Neural cell (in vitro differentiated cells): ENCODE results near the gene GRIA3. TPM values are rescaled to one million over a fixed set of nuclear protein-coding genes. Genes with fewer than 3 reads are reported as not detected.

ENCODE experiments used
- H2AFZ ChIP-seq: fragments of 200-600, 300-800 bp; sonication (generic), shearing (Covaris generic); 2 replicates; pipeline ENCODE4 v1.6.0; 2014; ENCODE audit warnings: low read depth, mild to moderate bottlenecking, antibody characterized with exemption, low read length, moderate library complexity
- H3F3A ChIP-seq: fragments of 200-600 bp; shearing (Covaris generic); 2 replicates; pipeline ENCODE4 v1.6.1; 2016; ENCODE audit warnings: mild to moderate bottlenecking, moderate library complexity, mixed read lengths, antibody characterized with exemption, low read length; ENCODE audit not compliant: insufficient read depth, poor library complexity, severe bottlenecking
- H3K27ac ChIP-seq: fragments of 200-600, 300-800 bp; sonication (generic), shearing (Covaris generic); 2 replicates; pipeline ENCODE4 v1.5.1; 2014; ENCODE audit warnings: mild to moderate bottlenecking, low read length, moderate library complexity
- H3K27me3 ChIP-seq: fragments of 300-800, 200-600 bp; sonication (generic), shearing (Covaris generic); 2 replicates; pipeline ENCODE4 v1.6.0; 2014; ENCODE audit warnings: mild to moderate bottlenecking, low read depth, low read length, moderate library complexity; ENCODE audit not compliant: insufficient read depth
- H3K36me3 ChIP-seq: fragments of 300-800, 200-600 bp; sonication (generic), shearing (Covaris generic); 2 replicates; pipeline ENCODE4 v1.5.1; 2014; ENCODE audit warnings: mild to moderate bottlenecking, antibody characterized with exemption, low read length, moderate library complexity; ENCODE audit not compliant: insufficient read depth
- H3K4me2 ChIP-seq: fragments of 300-800, 200-600 bp; sonication (generic), shearing (Covaris generic); 2 replicates; pipeline ENCODE4 v1.6.0; 2014; ENCODE audit warnings: mild to moderate bottlenecking, low read length
- H3K4me3 ChIP-seq: fragments of 300-800, 200-600 bp; sonication (generic), shearing (Covaris generic); 2 replicates; pipeline ENCODE4 v1.5.1; 2014; ENCODE audit warnings: mild to moderate bottlenecking, low read length, moderate library complexity
- H3K79me2 ChIP-seq: fragments of 200-600 bp; shearing (Covaris generic); replicated peaks from 2 replicates; pipeline ENCODE4 v1.6.0; 2014; ENCODE audit warnings: mild to moderate bottlenecking, low read length, moderate library complexity; ENCODE audit not compliant: insufficient read depth
- H3K9ac ChIP-seq: fragments of 300-800, 200-600 bp; sonication (generic), shearing (Covaris generic); 2 replicates; pipeline ENCODE4 v1.6.1; 2016; ENCODE audit warnings: mild to moderate bottlenecking, low read length, mixed read lengths
- H3K9me2 ChIP-seq: fragments of 200-600 bp; shearing (Covaris generic); 2 replicates; pipeline ENCODE4 v1.6.1; 2016; ENCODE audit warnings: mild to moderate bottlenecking, low read length, mixed read lengths; ENCODE audit not compliant: insufficient read depth
- H3K9me3 ChIP-seq: fragments of 200-600, 300-800 bp; sonication (generic), shearing (Covaris generic); 2 replicates; pipeline ENCODE4 v1.6.1; 2016; ENCODE audit warnings: mild to moderate bottlenecking, mixed run types, low read length, moderate library complexity, mixed read lengths
- H4K20me1 ChIP-seq: fragments of 200-600 bp; shearing (Covaris generic); 2 replicates; pipeline ENCODE4 v1.6.1; 2016; ENCODE audit warnings: mild to moderate bottlenecking, mixed run types; ENCODE audit not compliant: insufficient read depth
- EP300 ChIP-seq: fragments of 450-650 bp; conservative IDR thresholded peaks from 2 replicates; pipeline ENCODE4 v1.6.1; 2014; ENCODE audit warnings: antibody characterized with exemption, mild to moderate bottlenecking, moderate library complexity; ENCODE audit not compliant: poor library complexity, severe bottlenecking
- EZH2 ChIP-seq: fragments of 200-600, 300-800 bp; shearing (Covaris generic), sonication (generic); IDR thresholded peaks from 2 replicates; pipeline ENCODE4 v1.6.1; 2014; ENCODE audit warnings: antibody characterized with exemption, low read length, borderline replicate concordance, mild to moderate bottlenecking; ENCODE audit not compliant: insufficient read depth, poor library complexity, severe bottlenecking
- MXI1 ChIP-seq: fragments of 450-650 bp; conservative IDR thresholded peaks from 2 replicates; pipeline ENCODE4 v1.6.1; 2014; ENCODE audit warnings: antibody characterized with exemption, mild to moderate bottlenecking; ENCODE audit not compliant: poor library complexity, severe bottlenecking
- POLR2AphosphoS5 ChIP-seq: IDR thresholded peaks from 2 replicates; pipeline ENCODE4 v1.6.1; 2012
- RAD21 ChIP-seq: fragments of 450-650 bp; conservative IDR thresholded peaks from 2 replicates; pipeline ENCODE4 v1.6.1; 2014; ENCODE audit warnings: antibody characterized with exemption, mild to moderate bottlenecking, moderate library complexity
- SMC3 ChIP-seq: fragments of 450-650 bp; conservative IDR thresholded peaks from 2 replicates; pipeline ENCODE4 v1.6.1; 2014; ENCODE audit warnings: antibody characterized with exemption, mild to moderate bottlenecking, moderate library complexity; ENCODE audit not compliant: poor library complexity
- TAF1 ChIP-seq: IDR thresholded peaks from 2 replicates; pipeline ENCODE4 v1.6.1; 2012; ENCODE audit warnings: low read depth
- polyA plus RNA-seq: library from polyadenylated mRNA; depleted of rRNA; stranded (reverse); fragments of >200 nt; gene quantifications from 2 replicates; pipeline ENCODE4 v1.2.3, GENCODE V29; 2014
- TF ChIP-seq, protein P1 (sequence below): IDR thresholded peaks from 2 replicates; pipeline ENCODE4 v1.6.1; 2012; ENCODE audit warnings: borderline replicate concordance
- TF ChIP-seq, protein P2 (sequence below): fragments of 450-650 bp; IDR thresholded peaks from 2 replicates; pipeline ENCODE4 v1.5.1; 2014; ENCODE audit warnings: antibody characterized with exemption, mild to moderate bottlenecking, moderate library complexity; ENCODE audit not compliant: poor library complexity, severe bottlenecking

The GRIA3 gene
- polyA plus RNA-seq, 1 donor from 2014 or later = 7.8 TPM

GRCh38 chrX:123184866-123185276 lies 793 bp downstream of the GRIA3 start:
- Histone ChIP-seq H3K9ac (peak overlapping the region; percentile 54), H3K4me3 (peak overlapping the region; percentile 73), H3K27me3 (no peaks in the 10 kb centered on the region), H3K36me3 (no peaks in the 10 kb centered on the region), H3K9me3 (no peaks in the 10 kb centered on the region), H3K27ac (no peak overlapping the region), H3F3A (no peaks in the 10 kb centered on the region), H3K79me2 (no peaks in the 10 kb centered on the region), H4K20me1 (no peaks in the 10 kb centered on the region), H3K4me2 (peak overlapping the region; percentile 6), H3K9me2 (no peaks in the 10 kb centered on the region), H2AFZ (no peak overlapping the region)
- TF ChIP-seq RAD21 (peak; percentile 10), POLR2AphosphoS5 (no peak), EP300 (no peak)

DNA sequence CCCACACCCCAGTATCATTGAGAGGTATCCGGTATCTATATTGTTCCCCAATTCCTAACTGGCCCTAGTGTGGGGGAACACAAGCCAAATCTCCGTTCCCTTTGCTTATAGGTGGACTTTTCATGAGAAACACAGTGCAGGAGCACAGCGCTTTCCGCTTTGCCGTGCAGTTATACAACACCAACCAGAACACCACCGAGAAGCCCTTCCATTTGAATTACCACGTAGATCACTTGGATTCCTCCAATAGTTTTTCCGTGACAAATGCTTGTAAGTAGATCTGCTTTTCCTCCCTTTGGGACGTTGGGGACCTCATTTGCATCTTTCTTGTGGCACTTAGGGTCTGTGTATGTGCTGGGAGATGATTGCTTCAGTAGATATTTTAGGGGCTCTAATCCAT lies 1.6 kb downstream of the GRIA3 start:
- Histone ChIP-seq H3K9me3 (no peaks in the 10 kb centered on the region), H3K9ac (no peak overlapping the region), H3K79me2 (no peaks in the 10 kb centered on the region), H3K27me3 (no peaks in the 10 kb centered on the region), H2AFZ (no peak overlapping the region), H3F3A (no peaks in the 10 kb centered on the region), H3K9me2 (no peaks in the 10 kb centered on the region), H3K4me2 (peak overlapping the region; percentile 30), H3K27ac (no peak overlapping the region), H4K20me1 (no peaks in the 10 kb centered on the region), H3K36me3 (no peaks in the 10 kb centered on the region), H3K4me3 (peak overlapping the region; percentile 73)
- TF ChIP-seq MXI1 = no peak
- TF ChIP-seq POLR2AphosphoS5 = no peak
- TF ChIP-seq, protein P1, sequence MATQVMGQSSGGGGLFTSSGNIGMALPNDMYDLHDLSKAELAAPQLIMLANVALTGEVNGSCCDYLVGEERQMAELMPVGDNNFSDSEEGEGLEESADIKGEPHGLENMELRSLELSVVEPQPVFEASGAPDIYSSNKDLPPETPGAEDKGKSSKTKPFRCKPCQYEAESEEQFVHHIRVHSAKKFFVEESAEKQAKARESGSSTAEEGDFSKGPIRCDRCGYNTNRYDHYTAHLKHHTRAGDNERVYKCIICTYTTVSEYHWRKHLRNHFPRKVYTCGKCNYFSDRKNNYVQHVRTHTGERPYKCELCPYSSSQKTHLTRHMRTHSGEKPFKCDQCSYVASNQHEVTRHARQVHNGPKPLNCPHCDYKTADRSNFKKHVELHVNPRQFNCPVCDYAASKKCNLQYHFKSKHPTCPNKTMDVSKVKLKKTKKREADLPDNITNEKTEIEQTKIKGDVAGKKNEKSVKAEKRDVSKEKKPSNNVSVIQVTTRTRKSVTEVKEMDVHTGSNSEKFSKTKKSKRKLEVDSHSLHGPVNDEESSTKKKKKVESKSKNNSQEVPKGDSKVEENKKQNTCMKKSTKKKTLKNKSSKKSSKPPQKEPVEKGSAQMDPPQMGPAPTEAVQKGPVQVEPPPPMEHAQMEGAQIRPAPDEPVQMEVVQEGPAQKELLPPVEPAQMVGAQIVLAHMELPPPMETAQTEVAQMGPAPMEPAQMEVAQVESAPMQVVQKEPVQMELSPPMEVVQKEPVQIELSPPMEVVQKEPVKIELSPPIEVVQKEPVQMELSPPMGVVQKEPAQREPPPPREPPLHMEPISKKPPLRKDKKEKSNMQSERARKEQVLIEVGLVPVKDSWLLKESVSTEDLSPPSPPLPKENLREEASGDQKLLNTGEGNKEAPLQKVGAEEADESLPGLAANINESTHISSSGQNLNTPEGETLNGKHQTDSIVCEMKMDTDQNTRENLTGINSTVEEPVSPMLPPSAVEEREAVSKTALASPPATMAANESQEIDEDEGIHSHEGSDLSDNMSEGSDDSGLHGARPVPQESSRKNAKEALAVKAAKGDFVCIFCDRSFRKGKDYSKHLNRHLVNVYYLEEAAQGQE = no peak
- TF ChIP-seq SMC3 = no peak
- TF ChIP-seq EZH2 = no peak
- no peak for TF ChIP-seq EP300
- TF ChIP-seq TAF1 = no peak
- TF ChIP-seq RAD21 = no peak
- TF ChIP-seq, protein P2, sequence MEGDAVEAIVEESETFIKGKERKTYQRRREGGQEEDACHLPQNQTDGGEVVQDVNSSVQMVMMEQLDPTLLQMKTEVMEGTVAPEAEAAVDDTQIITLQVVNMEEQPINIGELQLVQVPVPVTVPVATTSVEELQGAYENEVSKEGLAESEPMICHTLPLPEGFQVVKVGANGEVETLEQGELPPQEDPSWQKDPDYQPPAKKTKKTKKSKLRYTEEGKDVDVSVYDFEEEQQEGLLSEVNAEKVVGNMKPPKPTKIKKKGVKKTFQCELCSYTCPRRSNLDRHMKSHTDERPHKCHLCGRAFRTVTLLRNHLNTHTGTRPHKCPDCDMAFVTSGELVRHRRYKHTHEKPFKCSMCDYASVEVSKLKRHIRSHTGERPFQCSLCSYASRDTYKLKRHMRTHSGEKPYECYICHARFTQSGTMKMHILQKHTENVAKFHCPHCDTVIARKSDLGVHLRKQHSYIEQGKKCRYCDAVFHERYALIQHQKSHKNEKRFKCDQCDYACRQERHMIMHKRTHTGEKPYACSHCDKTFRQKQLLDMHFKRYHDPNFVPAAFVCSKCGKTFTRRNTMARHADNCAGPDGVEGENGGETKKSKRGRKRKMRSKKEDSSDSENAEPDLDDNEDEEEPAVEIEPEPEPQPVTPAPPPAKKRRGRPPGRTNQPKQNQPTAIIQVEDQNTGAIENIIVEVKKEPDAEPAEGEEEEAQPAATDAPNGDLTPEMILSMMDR = no peak

DNA sequence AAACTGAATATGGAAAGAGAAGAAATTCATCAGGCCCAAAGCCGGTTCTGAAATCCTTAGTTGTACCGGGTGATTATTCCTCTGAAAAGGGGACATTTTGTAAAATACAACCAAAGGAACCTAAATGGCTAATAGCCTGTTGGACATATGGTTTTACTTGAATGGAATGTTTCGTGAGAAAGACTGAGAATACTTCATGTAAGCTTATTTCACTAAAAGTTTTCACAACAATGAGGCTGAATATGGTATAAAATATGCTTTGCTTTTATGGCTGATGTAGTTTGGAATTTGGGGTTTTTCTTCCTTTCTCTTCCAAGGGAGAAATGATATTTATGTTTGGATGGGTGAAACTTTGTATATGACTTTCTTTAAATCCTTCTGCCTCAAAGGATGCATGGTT lies 2.7 kb downstream of the GRIA3 start:
- peak overlapping the region; percentile 73 for H3K4me3 ChIP-seq
- H3K27me3 ChIP-seq = no peaks in the 10 kb centered on the region
- H3K27ac ChIP-seq = no peak overlapping the region
- H3K9ac ChIP-seq = no peak overlapping the region
- no peaks in the 10 kb centered on the region for H3F3A ChIP-seq
- no peaks in the 10 kb centered on the region for H3K36me3 ChIP-seq
- no peaks in the 10 kb centered on the region for H3K79me2 ChIP-seq
- no peaks in the 10 kb centered on the region for H4K20me1 ChIP-seq
- no peaks in the 10 kb centered on the region for H3K9me2 ChIP-seq
- no peaks in the 10 kb centered on the region for H3K9me3 ChIP-seq
- TF ChIP-seq TAF1 (no peak), RAD21 (no peak)
- TF ChIP-seq, protein P2 = no peak
- no peak overlapping the region for H2AFZ ChIP-seq
- H3K4me2 ChIP-seq = no peak overlapping the region
